ENCODE results near the gene PRDX2. TPM values are rescaled to one million over a fixed set of nuclear protein-coding genes. Genes with fewer than 3 reads are reported as not detected.

PRDX2 gene
- total and polyA plus RNA-seq, 8 donors = 186 to 267 (median 234) TPM

- intact Hi-C loops (cut with DNase I) = no loop called here
- DNase-seq (peak in 3 of 4 donors; percentile 90 to 96 (median 93)), ATAC-seq (peak; percentile 71)
- H3K27ac ChIP-seq = peak within 1 kb of the TSS; percentile 75 to 87
- TF ChIP-seq CTCF (IDR thresholded peaks at IDR 0.05) = no peak
- peaks cover 10 to 51% of the 10 kb centered on the region in 2 donors for H3K4me1 ChIP-seq
- peaks cover 0 to 7% of the 10 kb centered on the region in 2 donors for H3K36me3 ChIP-seq
- no peaks in the 10 kb centered on the region for H3K27me3 ChIP-seq
- H3K4me3 ChIP-seq = peak within 1 kb of the TSS; percentile 55 to 61
- H3K9me3 ChIP-seq = no peaks in the 10 kb centered on the region
Observed at GRCh38 chr19:12774588-12775555, 26.7 kb downstream of the PRDX2 start, which contains the start of gene HOOK2. TSS of gene HOOK2 (minus strand) at chr19:12775552. CDS start at chr19:12775449, 103 bp downstream.

GRCh38 chr19:12773571-12773970 is 28.0 kb downstream of the PRDX2 start:
- Histone ChIP-seq H3K9me3 (no peaks in the 10 kb centered on the region), H3K27me3 (no peaks in the 10 kb centered on the region), H3K27ac (no peak overlapping the region), H3K4me3 (no peak overlapping the region), H3K36me3 (peaks cover 0 to 12% of the 10 kb centered on the region in 2 donors), H3K4me1 (peaks cover 6 to 47% of the 10 kb centered on the region in 2 donors)
- intact Hi-C loops (cut with DNase I) = no loop called here
- ATAC-seq (no peak), DNase-seq (no peak)
- no peak for TF ChIP-seq CTCF (IDR thresholded peaks at IDR 0.05)

GRCh38 chr19:12772323-12772722 is 29.3 kb downstream of the PRDX2 start:
- DNase-seq = no peak
- intact Hi-C loops (cut with DNase I) = no loop called here
- Histone ChIP-seq H3K9me3 (no peaks in the 10 kb centered on the region), H3K4me3 (no peak overlapping the region), H3K27ac (no peak overlapping the region), H3K36me3 (peaks cover 0 to 21% of the 10 kb centered on the region in 2 donors), H3K27me3 (no peaks in the 10 kb centered on the region), H3K4me1 (peaks cover 3 to 40% of the 10 kb centered on the region in 2 donors)
- no peak for ATAC-seq
- TF ChIP-seq CTCF (IDR thresholded peaks at IDR 0.05) = no peak

- no peak for ATAC-seq
- DNase-seq = no peak
- no peaks in the 10 kb centered on the region for H3K9me3 ChIP-seq
- no peak for TF ChIP-seq CTCF (IDR thresholded peaks at IDR 0.05)
- H3K27me3 ChIP-seq = no peaks in the 10 kb centered on the region
- no peak overlapping the region for H3K4me3 ChIP-seq
- peaks cover 3 to 33% of the 10 kb centered on the region in 2 donors for H3K4me1 ChIP-seq
- intact Hi-C loops (cut with DNase I) = no loop called here
- no peak overlapping the region for H3K27ac ChIP-seq
- peaks cover 0 to 25% of the 10 kb centered on the region in 2 donors for H3K36me3 ChIP-seq
Observed at GRCh38 chr19:12770922-12771321, 30.7 kb downstream of the PRDX2 start.

- Histone ChIP-seq H3K36me3 (peaks cover 0 to 30% of the 10 kb centered on the region in 2 donors), H3K27me3 (no peaks in the 10 kb centered on the region), H3K4me1 (peaks cover under 1 to 30% of the 10 kb centered on the region in 2 donors), H3K27ac (no peak overlapping the region), H3K9me3 (no peaks in the 10 kb centered on the region), H3K4me3 (no peak overlapping the region)
- DNase-seq (peak in 2 of 4 donors; percentile 74 to 85), ATAC-seq (peak; percentile 90)
- intact Hi-C loops (cut with DNase I) = loop anchor here in 1 of 2 donors (5.0 kb wide), 1 partner anchor 33 kb away; the partner anchor contains the start of genes PRDX2 and THSD8
- TF ChIP-seq CTCF (IDR thresholded peaks at IDR 0.05) = no peak
Observed at GRCh38 chr19:12769689-12770088, 31.9 kb downstream of the PRDX2 start.

Measured in left lung (tissue), 10 donors.